ENCODE data around the gene PLSCR3. TPM values are rescaled to one million over a fixed set of nuclear protein-coding genes. Genes with fewer than 3 reads are reported as not detected.

PLSCR3 gene
- 13.9 and 14.4 TPM in 2 replicates for total RNA-seq

DNA sequence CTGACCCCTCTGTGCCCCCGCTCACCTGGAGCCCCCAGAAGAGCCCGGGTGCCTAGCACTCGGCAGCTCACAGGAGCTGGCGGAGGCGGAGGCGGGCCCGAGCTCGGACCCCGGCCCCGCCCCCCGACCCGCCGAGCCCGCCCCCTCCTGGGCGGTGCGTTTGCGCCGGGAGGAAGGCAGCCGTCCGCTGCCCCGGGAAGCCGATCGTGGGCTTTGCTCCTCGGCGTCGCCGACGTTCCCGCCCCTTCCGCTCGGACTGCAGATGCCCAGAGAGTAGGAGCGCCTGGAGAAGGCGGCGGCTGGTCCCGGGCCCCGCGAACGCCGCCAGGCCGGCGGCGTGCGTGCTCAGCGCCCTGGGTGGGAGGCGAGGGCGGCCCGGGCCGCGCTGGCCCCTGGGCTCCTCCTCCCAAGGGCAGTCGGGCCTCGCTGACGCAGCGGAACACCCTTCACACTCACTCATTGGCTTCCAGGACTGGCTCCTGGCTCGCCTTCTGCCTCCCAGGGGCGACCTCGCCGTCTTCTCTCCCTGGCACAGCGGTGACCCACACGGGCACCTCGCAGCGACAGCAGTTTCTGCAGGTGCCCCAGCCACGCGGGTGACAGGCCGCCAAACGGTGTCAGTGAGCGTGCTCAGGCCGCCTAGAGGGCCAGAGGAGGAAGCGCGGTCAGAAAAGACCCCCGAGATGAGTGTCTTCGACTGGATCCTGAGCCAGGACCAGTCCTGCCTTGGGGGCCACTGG lies at the start of gene PLSCR3:
Gene PLSCR3 (minus strand): TSS at position 74 of the 740 bp plus-strand sequence. CDS start 415 bp downstream, outside the sequence.

DNA sequence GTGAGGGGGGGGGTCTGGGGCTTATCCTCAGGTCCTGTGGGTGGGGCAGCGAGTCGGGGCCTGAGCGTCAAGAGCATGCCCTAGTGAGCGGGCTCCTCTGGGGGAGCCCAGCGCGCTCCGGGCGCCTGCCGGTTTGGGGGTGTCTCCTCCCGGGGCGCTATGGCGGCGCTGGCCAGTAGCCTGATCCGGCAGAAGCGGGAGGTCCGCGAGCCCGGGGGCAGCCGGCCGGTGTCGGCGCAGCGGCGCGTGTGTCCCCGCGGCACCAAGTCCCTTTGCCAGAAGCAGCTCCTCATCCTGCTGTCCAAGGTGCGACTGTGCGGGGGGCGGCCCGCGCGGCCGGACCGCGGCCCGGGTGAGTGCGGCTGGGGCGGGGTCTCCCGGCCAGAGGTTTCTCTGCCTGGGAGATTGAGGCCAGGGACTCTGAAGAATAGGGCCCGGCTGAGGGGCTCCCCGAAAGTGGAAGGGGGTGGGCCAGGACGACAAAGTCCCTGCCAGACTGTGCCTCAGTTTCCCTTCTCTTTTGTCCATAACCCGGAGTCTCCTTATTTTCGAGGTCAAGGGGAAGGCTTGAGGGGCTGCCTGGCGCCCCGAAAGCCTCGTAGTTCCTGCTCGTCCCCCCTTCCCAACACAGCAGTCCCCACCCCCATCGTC lies 45.3 kb upstream of the PLSCR3 start, which contains the start of gene FGF11:
Gene FGF11 (plus strand): TSS at position 51 of the 651 bp plus-strand sequence. CDS start 109 bp downstream, at position 160.

GRCh38 chr17:7428557-7428956 lies 34.2 kb upstream of the PLSCR3 start, which contains the start of gene SPEM3:
Gene SPEM3 (plus strand): TSS chr17:7428857. CDS start chr17:7428903, 46 bp downstream.

GRCh38 chr17:7425316-7425715 lies 31.0 kb upstream of the PLSCR3 start, which contains the start of gene SPEM2:
Gene SPEM2 (plus strand): TSS chr17:7425616. CDS start chr17:7425689, 73 bp downstream.

DNA sequence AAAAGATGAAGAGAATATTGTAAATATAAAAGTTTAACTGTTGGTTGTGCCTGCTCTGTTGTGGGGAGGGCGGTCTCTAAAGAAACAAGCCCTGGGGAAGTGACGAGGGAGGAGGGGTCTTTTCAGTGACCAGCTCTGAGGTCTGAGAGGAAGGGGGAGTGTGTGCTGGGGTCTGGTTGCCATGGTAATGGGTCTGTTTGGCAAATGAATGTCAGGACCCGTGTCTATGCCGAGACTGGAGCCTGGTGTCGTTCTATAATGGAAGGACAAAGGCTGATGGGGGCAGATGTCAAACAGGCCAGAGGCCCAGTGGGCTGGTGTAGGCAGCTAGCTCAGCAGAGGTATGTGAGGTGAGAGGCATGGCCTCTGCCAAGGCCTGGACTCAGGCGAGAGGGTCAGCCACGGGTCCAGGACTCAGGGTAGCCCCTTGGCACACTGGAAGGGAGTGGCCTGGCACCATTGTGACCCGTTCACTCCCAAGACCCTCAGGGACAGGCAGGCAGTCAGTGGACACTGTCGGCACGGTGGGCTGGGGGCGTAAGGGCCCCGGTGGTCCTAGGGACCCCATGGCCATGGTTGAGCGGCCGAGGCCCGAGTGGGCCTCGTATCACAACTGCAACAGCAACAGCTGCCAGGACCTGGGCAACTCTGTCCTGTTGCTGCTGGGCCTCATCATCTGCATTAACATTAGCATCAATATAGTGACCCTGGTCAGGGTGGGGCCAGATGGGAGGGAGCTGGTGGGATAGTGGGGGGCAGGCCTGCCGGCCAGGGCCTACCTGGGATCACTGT lies 25.7 kb upstream of the PLSCR3 start, which contains the start of gene SPEM1:
Gene SPEM1 (plus strand): TSS at position 506 of the 792 bp plus-strand sequence. CDS start 61 bp downstream, at position 567.

GRCh38 chr17:7407485-7408251 lies 13.3 kb upstream of the PLSCR3 start, which contains the start of gene NLGN2:
Gene NLGN2 (plus strand): TSS chr17:7407845. CDS start chr17:7408256, 411 bp downstream.

GRCh38 chr17:7403977-7404736 lies 9.8 kb upstream of the PLSCR3 start, which contains the start of gene TMEM256:
Gene TMEM256 (minus strand): TSS chr17:7404097. CDS start chr17:7404084, 13 bp downstream.

DNA sequence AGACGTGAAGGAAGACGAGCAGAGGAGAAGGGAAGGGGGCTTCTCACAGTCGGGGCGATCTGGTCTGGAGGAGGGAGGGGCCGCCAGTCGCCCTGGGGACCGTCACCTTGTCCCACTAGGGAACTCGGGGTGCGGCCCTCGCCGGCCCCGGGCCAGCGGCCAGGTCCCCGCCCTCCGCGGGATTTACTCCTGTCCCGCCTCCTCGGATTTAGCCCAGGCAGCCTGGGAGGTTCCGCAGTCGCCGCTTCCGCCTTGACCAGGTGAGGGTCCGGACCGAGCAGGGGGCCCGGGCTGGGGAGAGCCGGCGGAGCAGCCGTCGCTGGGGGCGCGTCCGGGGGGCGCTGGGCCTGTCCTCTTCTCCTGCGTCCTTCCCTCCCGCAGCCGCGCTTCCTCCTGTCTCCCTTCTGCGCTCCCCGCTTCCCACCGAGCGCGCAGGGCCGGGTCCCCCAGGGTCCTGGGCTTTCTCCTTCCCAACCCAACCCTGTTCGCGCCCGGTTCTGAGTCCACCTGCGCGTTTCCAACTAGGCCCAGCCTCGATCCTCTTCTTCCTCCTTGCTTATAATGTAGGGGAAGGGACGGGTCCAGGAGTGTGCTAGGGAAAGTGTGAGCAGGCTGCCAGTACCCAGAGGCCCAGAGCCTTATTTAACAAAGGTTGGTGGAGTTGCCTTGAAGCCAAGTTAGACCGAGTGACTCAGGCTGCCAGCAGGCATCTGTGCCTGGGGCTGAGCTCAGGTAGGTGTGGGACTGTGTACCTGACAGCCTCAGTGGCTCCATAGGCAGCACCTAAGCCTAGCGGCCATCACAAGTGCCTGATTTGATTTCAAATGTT lies 13.3 kb downstream of the PLSCR3 start, which contains the start of gene TNK1:
Gene TNK1 (plus strand): TSS at position 235 of the 829 bp plus-strand sequence. CDS start 1,838 bp downstream, outside the sequence.

GRCh38 chr17:7355053-7355452 lies 39.3 kb downstream of the PLSCR3 start, which contains the start of gene TMEM95:
Gene TMEM95 (plus strand): TSS chr17:7355156. CDS start chr17:7355205, 49 bp downstream.

DNA sequence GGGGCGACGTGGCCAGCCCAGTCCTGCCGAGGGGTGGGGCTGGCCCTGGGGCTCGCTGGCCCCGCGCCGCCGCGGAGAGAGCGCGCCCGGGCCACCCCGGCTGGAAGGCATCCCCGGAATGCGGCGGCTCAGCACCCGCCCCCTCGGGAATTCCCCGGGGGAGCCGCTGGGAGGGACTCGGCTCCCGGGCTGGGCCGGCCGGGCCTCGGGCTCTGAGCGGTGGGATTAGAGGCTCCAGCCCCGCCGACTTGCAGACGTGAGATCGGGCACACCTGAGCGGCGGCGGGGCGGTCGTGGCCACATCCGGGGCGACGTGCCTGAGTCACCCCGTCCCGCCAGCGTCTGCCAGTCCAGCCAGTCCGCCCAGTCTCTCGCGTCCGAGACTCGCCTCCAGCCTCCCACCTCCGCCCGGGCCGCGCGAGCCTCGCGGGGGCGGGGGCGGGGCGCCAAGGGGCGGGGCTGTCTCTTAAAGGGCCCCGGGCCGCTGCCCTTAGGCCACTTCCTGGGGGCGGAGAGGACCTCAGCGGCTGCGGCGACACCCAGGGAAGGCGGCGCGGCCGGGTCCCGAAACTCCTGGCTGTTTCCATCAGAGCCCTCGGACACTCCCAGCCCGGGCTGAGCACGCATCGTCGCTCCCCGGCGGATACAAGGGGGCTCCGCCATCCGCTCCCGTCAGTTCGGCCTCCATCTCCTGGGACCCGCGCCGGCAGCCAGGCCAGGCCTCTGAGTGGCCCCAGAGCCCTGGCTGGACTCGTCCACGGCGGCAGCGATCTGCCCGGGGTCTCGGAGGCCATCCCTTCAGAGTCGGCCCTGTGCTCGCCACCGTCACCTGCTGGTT lies 42.4 kb downstream of the PLSCR3 start, which contains the start of gene KCTD11:
Gene KCTD11 (plus strand): TSS at position 498 of the 838 bp plus-strand sequence.

Other genes starting within 250 kb of the PLSCR3 start
- 0.28 and 0.37 TPM in 2 replicates for gene ASGR1, start 215.2 kb downstream of the PLSCR3 start, total RNA-seq
- gene DLG4, start 174.7 kb downstream of the PLSCR3 start, total RNA-seq, result 9.0 and 18.4 TPM in 2 replicates
- 227 and 290 TPM in 2 replicates for gene ACADVL, start 174.6 kb downstream of the PLSCR3 start, total RNA-seq
- gene DVL2, start 160.0 kb downstream of the PLSCR3 start, total RNA-seq, result 78.2 and 87.1 TPM in 2 replicates
- gene PHF23, start 155.1 kb downstream of the PLSCR3 start, total RNA-seq, result 38.3 and 47.5 TPM in 2 replicates
- gene GABARAP, start 152.1 kb downstream of the PLSCR3 start, total RNA-seq, result 168 and 193 TPM in 2 replicates
- gene CTDNEP1, start 142.8 kb downstream of the PLSCR3 start, total RNA-seq, result 15.2 and 17.6 TPM in 2 replicates
- gene ELP5, start 142.3 kb downstream of the PLSCR3 start, total RNA-seq, result 26.5 and 27.7 TPM in 2 replicates
- gene CLDN7, start 132.0 kb downstream of the PLSCR3 start, total RNA-seq, result 1.3 and 1.6 TPM in 2 replicates
- 0.28 TPM in 2 replicates for gene SLC2A4, start 112.8 kb downstream of the PLSCR3 start, total RNA-seq
- gene YBX2, start 99.9 kb downstream of the PLSCR3 start, total RNA-seq, result 0.09 TPM in 1 of 2 replicates, not detected in the other
- gene EIF5A, start 86.9 kb downstream of the PLSCR3 start, total RNA-seq, result 397 and 405 TPM in 2 replicates
- 26.2 and 32.5 TPM in 2 replicates for gene GPS2, start 79.2 kb downstream of the PLSCR3 start, total RNA-seq
- gene NEURL4, start 65.2 kb downstream of the PLSCR3 start, total RNA-seq, result 14.4 and 23.1 TPM in 2 replicates
- gene ACAP1, start 58.0 kb downstream of the PLSCR3 start, total RNA-seq, result 2.1 and 3.3 TPM in 2 replicates
- gene KCTD11, start 42.4 kb downstream of the PLSCR3 start, total RNA-seq, result 6.8 and 16.4 TPM in 2 replicates
- not detected in 2 replicates for gene TMEM95, start 39.4 kb downstream of the PLSCR3 start, total RNA-seq
- gene TNK1, start 13.4 kb downstream of the PLSCR3 start, total RNA-seq, result 0.37 and 0.57 TPM in 2 replicates
- 105 and 158 TPM in 2 replicates for gene TMEM256, start 9.6 kb upstream of the PLSCR3 start, total RNA-seq
- gene NLGN2, start 13.3 kb upstream of the PLSCR3 start, total RNA-seq, result 4.1 and 6.3 TPM in 2 replicates
- not detected in 2 replicates for gene SPEM1, start 25.8 kb upstream of the PLSCR3 start, total RNA-seq
- not detected in 2 replicates for gene SPEM2, start 31.1 kb upstream of the PLSCR3 start, total RNA-seq
- gene SPEM3, start 34.3 kb upstream of the PLSCR3 start, total RNA-seq, result not detected in 2 replicates
- gene TMEM102, start 40.9 kb upstream of the PLSCR3 start, total RNA-seq, result 0.71 and 0.74 TPM in 2 replicates
- gene FGF11, start 45.0 kb upstream of the PLSCR3 start, total RNA-seq, result 0.71 and 3.4 TPM in 2 replicates
- 5.9 and 7.3 TPM in 2 replicates for gene CHRNB1, start 50.5 kb upstream of the PLSCR3 start, total RNA-seq
- gene ZBTB4, start 85.1 kb upstream of the PLSCR3 start, total RNA-seq, result 14.8 and 19.0 TPM in 2 replicates
- gene SLC35G6, start 86.9 kb upstream of the PLSCR3 start, total RNA-seq, result not detected in 2 replicates
- 65.1 and 79.0 TPM in 2 replicates for gene POLR2A, start 89.8 kb upstream of the PLSCR3 start, total RNA-seq
- gene TNFSF12, start 154.5 kb upstream of the PLSCR3 start, total RNA-seq, result 2.1 and 4.4 TPM in 2 replicates
- gene TNFSF13, start 164.2 kb upstream of the PLSCR3 start, total RNA-seq, result 0.71 and 0.74 TPM in 2 replicates
- gene SENP3, start 167.4 kb upstream of the PLSCR3 start, total RNA-seq, result 61.0 and 67.3 TPM in 2 replicates
- gene CD68, start 185.1 kb upstream of the PLSCR3 start, total RNA-seq, result 11.2 and 16.3 TPM in 2 replicates
- gene MPDU1, start 189.3 kb upstream of the PLSCR3 start, total RNA-seq, result 54.0 and 54.8 TPM in 2 replicates
- gene SOX15, start 195.6 kb upstream of the PLSCR3 start, total RNA-seq, result 0.14 and 0.18 TPM in 2 replicates
- gene FXR2, start 220.4 kb upstream of the PLSCR3 start, total RNA-seq, result 41.4 and 45.7 TPM in 2 replicates
- gene SAT2, start 233.3 kb upstream of the PLSCR3 start, total RNA-seq, result 52.7 and 54.0 TPM in 2 replicates
- gene SHBG, start 235.6 kb upstream of the PLSCR3 start, total RNA-seq, result 0.57 and 148 TPM in 2 replicates